GM21515 (cell line): ENCODE data around the gene TRIM45.
"Not testable (repeated sequence)": the region's sequence is repeated elsewhere in the genome, so short reads cannot be mapped to it uniquely, and the experiment has no call there.

Experiments
- ATAC-seq: cut with Tn5 transposase; IDR thresholded peaks from one replicate; pipeline ENCODE4 v1.9.1; 2021; ENCODE audit not compliant: unreplicated experiment

Gene TRIM45, protein sequence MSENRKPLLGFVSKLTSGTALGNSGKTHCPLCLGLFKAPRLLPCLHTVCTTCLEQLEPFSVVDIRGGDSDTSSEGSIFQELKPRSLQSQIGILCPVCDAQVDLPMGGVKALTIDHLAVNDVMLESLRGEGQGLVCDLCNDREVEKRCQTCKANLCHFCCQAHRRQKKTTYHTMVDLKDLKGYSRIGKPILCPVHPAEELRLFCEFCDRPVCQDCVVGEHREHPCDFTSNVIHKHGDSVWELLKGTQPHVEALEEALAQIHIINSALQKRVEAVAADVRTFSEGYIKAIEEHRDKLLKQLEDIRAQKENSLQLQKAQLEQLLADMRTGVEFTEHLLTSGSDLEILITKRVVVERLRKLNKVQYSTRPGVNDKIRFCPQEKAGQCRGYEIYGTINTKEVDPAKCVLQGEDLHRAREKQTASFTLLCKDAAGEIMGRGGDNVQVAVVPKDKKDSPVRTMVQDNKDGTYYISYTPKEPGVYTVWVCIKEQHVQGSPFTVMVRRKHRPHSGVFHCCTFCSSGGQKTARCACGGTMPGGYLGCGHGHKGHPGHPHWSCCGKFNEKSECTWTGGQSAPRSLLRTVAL

DNA sequence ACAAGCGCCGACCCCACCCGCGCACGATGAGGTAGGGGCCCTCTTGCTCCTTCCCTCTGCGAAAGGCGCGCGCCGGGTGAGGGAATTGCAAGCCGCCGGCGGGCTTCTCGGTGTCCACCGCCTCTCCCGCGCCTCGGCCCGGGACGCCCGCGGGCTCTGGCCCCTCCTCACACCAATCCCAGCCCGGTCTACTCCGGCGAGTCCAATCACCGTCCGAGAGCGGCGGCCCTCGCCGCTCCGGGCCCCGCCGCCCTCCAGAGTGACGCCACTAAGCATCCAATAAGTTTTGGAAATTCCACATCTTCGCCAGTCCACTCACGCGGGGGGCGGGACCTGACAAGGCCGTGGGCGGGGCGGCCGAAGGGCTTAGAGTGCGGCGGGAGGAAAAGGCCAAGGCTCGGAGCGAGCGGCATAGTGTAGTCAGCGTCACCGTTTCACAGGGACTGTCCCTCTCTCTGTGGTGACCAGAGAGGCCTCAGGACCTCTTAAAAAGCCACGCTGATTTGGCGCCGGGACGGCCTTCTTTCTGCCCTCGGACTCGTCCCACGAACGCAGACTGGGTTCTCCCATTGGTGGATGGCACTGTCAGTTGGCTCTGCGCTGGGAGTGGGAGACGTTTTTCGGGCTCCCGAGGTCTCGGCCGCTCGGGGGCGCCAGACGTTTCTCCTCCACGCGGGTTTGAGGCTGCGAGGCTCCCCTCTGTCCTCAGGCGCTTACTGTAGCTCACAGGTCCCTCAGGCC is at the start of gene TRIM45:
TRIM45 (minus strand) TSS at position 161 of the 741 bp plus-strand sequence. CDS start 548 bp downstream, outside the sequence.
- peak; percentile 93 for ATAC-seq

DNA sequence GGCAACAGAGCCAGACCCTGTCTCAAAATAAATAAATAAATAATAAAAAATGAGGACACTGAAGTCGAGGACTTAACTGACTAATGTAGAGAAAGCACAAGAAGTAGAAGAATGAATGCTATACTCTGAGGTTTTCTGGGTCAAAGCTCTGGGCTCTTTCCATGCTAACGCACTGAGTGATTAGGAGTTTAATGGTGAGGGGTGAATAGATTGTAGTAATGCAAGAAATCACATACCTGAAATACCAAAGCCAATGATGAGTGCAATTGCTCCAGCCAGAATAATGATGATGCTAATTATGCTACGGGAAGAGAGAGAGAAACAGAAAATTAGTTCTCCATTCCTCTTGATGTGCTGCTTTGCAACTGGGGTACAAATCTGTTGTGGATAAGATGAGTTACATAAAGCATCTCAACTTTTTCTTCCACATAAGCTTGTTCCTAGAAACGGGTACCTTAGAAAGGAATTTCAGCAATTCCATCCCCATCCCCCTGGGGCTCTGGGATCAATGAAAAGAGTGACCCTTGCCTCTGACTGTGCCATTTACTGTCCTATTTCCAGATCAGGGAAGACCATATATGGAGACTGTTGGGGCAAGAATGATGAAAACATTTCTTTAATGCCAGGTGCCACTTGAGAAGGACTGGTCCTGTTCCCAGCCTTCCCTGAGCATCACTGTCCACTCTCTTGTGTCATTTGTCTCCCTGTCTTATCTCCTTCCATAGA is 48.5 kb upstream of the TRIM45 start:
- ATAC-seq: no peak

DNA sequence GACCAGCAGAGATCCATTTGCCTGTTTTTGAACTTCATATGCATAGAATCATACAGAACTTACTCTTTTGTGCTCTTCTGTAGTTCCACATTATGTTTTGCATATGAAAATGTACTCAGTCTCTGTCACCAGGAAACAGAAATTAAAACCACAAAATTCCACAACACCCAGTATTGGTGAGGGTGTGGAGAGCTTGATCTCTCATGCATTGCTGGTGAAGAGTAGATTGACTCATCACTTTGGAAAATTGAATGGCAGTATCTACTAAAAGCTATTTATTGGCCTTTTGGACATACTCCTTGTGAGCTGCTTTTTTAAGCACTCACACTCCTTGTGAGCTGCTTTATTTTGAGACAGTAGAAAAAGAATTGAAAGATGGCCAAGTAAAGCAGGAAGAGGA is 45.9 kb upstream of the TRIM45 start:
- ATAC-seq: no peak

DNA sequence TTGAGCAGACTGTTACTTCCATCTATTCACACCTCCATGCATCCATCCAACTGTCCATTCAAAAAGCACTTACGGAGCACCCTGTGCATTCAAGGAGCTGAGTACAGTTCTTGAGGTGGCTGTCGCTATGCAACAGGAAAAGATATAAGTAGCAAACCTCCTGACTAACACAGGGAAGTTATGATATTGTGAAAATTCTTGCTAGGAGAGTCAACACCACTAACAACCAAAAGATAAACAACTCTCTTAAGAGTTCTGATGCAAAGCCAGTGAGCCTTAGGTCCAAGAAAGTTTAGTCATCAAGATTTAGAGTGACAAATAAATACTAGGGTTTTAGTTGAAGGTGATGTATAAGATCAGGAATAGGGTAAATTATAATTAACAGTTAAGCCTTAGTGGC is 44.5 kb upstream of the TRIM45 start:
- no peak for ATAC-seq

DNA sequence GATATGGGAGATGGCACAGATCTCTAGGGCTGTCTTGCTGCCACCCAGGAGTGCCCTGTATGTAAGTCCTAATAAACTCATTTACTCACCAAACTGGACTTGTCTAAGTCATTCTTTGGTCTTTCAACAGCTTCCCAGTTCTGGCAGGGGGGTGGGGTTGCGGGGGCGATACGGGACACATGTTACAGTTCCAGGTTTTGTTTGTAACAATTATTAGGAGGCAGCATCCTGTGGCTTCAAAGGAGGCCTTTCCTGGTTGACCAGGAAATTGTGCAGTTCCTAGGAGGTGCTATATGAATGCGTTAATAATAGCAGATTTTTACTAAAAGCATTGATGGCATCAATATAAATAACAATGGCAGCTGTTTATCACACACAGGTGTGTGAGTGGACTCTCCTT is 42.7 kb upstream of the TRIM45 start:
- ATAC-seq: no peak

DNA sequence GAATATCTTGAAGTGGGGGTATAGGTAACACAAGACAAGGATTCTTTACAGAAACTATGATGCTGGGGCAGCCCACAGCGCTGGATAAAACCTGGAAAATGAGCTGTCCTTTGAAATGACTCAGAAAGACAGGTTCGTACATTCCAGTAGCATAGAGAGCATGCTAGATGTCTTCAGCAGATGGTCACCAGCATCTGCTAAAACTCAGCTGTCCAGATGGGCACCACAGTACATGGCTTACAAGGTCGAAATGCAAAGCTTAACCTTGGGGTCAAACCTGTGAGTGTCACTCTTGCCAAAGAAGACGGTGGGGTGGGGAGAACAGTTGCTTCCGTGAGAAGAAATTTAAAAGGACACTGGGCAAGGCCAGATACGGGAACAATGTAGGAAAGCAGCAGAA is 41.3 kb upstream of the TRIM45 start:
- no peak for ATAC-seq

DNA sequence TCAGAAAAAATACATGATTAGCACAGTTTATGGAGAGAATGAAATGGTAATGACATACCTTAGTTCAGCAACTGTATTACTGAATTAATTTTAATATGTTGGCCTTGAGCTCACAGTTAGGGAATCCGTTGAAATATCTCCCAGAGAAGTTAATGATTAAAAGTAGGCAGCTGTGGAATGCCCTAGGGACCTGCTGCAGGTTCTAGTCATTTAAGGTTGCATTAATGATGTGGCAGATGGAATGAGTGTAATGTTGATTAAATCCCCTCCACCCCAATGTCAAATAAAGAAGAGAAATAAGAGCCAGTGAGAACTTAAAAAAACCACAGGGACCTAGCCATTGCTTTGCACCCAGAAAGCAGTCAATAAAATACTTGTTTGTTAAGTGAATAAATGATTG is 40.3 kb upstream of the TRIM45 start:
- ATAC-seq: no peak

DNA sequence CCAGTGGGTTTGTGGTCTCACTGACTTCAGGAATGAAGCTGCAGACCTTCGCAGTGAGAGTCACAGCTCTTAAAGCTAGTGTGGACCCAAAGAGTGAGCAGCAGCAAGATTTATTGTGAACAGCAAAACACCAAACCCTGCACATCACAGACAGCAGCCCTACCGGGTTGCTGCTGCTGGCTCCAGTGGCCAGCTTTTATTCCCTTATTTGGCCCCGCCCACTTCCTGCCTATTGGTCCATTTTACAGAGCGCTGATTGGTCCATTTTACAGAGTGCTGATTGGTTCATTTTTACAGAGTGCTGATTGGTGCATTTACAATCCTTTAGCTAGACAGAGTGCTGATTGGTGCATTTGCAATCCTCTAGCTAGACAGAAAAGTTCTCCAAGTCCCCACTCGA is 29.8 kb upstream of the TRIM45 start:
- ATAC-seq: not testable (repeated sequence)

DNA sequence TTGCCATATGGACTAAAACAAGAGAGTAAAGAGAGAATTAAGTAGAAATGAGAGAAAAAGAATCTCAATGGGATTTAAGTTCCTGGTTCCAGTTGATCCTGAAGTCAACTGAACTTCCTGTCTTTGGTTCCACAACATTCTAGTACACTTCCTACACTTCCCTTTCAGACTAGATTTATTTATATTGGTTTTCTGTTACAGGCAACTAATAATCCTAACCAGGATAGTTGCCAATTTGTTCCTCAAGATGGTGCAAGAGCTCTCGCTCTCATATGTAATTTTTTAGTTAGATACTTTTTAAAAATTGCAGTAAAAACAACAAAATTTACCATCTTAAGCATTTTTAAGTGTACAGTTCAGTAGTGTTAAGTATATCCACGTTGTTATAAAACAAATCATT is 28.8 kb upstream of the TRIM45 start:
- ATAC-seq: no peak

DNA sequence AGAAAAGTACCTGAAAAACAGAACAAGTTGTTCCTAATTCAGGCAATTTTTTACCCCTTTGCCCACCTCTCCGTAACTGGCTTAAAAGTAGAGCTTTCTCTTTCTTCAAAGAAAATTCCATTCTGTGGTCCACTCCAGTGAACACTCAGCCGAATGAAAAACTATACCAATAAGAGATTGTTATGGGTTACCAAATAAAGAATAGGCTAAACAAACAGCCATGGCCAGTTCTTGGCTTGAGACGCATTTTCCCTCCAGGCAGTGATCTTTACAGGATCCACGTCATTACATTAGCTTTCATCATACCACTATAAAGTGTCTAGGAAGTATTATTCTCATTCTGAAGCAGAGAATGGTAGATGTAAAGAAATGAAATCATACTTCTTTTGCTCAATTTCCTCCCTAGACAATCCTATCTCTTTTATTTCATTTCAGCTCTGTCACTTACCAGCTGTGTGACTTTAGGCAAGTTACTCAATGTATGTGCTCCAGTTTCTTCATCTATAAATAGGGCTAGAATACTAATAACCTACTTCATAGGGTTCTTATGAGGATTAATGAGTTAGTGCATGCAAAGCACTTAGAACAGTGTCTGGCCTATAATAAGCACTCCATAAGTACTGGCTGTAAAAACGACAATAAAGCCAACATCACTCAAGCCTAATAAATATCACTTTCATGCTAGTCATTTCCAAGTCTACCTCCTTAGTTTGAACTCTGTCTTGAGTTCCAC is 26.5 kb upstream of the TRIM45 start:
- no peak for ATAC-seq

DNA sequence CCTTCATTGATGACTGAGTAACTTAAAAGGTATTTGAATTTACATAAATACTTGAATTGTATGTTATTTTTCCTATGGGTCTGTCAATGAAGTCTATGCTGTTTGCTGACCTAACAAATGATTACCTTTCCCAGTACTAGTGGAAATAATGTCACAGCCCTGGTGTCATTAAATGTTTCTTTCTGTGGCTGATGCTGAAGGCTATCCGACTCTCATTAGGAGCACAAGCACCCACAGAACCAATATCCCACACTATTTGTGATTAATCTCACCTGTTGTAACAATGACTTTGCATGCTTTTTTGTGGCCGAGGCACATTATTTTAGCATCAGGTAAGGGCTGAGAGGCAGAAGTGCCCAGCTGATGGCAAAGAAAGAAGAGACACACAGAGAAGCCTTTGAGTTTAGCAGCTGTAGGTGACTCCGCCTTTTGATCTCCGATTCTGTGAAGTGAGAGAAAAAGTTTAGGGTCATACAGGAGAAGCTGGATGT is 25.8 kb upstream of the TRIM45 start:
- ATAC-seq: no peak

DNA sequence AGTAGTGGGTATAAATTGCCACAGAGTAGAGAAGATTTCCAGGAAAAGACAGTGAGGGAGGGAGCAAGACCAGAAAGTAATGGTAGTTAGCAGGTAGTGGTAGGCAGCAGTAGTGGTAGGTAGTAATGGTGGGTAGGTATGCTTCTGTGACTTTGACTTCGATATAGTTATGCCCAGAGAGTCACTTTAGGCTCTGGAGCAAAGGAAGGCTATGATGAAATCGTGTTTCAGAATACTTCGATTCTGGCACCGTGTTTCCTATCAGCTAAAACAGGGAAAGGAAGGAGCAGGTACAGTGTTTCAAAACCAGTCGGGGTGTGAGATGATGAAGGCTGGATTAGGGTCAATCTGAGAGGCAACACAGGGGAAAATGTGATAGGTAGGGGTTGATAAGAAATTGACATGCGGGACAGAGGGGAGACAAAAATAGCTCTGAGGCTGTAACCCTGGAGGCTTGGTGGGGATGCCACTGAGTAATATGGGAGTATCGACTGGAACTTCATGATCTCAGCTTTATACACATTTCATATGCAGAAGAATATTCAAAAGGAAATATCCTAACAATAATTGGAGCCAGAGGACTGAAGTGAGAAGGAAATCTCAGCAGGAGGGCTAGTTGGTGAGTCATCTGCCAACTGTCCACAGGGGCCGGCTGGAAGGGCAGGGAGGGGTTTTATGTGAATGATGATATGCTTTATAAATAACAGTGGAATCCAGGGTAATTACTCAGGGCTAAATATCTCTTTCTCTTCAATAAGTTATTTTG is 25.2 kb upstream of the TRIM45 start:
- ATAC-seq: no peak

DNA sequence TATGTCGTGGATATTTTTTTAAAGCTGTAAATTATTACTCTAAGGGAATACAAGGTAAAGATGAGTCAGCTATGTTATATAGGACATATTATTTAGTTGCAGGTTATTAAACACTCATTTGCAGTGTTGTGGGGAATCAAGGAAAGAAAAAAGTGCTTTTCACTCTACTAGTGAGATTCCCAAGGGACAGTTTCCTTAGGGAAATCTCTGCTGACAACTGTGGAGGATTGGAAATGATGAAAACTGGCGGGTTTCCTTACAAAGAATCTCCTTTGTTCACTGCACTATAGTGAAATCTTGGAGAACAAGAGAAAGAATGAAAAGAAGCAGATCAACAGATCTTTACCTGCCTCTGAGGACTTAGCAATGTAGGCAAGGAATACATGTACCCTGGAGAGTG is 24.5 kb upstream of the TRIM45 start:
- ATAC-seq: no peak

DNA sequence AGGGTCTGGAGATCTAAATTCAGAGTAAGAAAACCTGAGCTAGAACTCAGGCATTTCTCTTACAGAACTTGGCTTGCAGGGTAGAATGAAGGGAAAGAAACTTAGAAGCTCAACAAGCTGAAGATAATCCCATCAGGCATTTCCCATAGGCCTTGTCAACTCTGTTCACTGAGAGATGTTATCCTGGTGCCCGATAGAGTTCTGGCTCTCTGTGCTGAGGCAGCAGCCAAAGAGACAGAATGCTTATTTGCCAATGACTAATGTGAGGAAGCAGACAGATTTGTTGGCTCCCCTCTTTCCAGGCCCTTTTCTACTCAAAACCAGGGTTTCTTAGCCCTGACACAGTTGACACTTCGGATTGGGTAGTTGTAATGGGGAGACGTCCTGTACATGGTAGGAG is 22.3 kb upstream of the TRIM45 start:
- ATAC-seq: no peak

DNA sequence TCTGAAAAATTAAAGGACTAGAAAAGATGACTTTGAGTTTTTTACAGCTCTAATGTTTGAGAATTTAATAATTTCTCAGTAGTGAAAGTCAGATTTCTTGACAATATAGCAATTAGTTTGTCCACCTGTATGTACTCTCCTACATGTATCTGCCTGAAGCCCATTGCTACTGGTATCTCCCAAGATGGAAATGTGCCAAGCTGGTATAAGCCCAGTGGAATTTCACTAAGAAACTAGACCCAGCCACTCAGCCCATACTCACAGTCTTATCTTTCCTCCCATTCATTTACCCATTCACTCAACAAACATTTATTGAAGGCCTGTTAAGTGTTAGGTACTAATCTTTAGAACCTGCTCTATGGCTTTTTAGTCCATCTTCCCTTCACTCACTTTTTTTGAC is 21.6 kb upstream of the TRIM45 start:
- ATAC-seq: no peak

DNA sequence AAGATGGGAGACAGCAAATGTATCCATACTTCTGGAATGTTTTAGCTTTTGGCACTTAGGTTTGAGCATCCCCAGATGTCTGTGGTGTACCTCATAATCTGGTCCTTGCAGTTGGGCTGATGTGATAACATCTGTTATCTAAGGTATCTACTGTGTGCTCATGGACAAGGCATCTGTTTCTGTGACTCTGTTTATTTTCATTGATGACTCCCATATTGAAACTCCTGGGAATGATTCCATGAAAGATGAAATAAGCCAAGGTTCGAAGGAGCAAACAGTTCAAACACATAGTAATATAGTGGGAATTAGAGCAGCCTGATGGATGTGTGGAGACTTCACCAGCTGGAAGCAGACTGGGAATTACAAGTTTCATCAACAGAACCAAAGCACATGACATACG is 20.7 kb upstream of the TRIM45 start:
- ATAC-seq: no peak

DNA sequence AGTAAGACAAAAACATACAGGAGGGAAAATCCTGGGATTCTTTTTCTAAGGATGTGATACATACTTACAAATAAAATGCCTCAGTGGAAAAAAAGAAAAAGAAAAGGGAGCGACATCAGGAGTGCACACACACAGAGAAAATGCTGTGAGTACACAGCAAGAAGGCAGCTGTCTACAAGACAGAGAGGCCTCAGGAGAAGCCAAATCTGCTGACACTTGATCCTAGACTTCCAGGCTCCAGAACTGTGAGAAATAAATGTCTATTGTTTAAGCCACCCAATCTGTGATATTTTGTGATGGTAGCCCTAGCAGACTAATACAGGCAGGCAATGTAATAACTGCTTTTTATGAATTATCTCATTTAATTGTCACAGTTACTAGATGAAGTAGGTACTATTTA is 17.0 kb upstream of the TRIM45 start:
- ATAC-seq: no peak

DNA sequence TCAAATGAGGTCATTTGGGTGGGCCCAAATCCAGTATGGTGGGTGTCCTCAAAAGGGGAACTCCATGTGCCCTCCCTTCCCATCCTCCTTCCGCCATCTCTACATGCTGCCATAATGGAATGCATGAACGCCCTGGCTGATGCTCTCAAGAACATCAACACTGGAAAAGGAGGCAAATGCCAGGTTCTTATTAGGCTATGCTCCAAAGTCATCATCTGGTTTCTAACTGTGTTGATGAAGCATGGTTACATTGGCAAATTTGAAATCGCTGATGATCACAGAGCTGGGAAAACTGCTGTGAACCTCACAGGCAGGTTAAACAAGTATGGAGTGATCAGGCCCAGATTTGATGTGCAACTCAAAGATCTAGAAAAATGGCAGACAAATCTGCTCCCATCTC is 16.6 kb upstream of the TRIM45 start:
- no peak for ATAC-seq

DNA sequence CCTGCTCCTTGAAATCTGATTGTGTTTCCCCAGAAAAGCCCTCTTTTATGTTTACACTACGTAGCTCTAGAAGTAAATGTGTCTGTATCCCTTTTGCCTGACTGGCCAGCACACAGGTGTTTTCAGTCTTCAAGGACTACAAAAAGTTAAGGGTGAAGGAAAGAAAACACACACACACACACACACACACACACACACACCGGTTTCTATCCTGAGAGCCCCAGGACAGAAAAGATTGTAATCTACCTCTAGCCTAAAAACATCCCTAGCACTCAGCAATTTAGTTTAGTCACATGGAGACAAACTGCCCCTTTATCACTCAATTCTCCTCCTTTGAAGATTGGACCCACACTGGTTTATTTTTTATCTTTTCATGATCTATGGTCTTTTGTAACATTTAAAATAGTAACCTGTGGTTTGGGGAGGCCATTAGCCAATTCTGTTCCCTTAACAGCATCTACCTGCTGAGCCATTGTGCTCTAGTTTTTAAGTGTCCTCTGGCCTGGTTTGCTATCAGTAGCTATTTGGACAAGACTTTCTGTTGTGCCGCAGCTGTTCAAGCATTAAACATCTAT is 15.8 kb upstream of the TRIM45 start:
- no peak for ATAC-seq

DNA sequence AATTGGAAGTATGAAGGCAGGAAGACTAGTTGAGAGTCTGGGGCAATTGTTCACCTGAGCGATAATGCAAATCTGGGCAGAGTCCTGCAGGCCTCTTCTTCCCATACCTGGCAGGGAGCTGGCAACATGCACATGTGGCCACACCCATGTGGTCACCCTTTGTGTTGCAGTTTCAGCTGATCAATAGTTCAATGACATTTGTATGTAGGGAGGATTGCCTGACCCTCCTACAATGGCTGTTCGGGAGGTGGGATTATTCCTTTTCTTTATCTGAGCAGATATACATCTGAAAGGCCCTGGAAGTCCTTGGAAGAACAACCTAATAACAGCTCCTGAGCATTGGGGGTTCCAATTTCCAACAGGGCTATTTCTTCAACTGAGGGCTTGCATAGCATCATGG is 15.2 kb upstream of the TRIM45 start:
- ATAC-seq: no peak
